HG02938 (cell line): Measurements from ENCODE around the gene TSKU.

Experiments
- ATAC-seq: cut with Tn5 transposase; IDR thresholded peaks from one replicate; pipeline ENCODE4 v1.9.1; 2021; ENCODE audit warnings: mild to moderate bottlenecking, moderate library complexity; ENCODE audit not compliant: unreplicated experiment

The TSKU gene

GRCh38 chr11:76752321-76753143 lies 30.6 kb upstream of the TSKU start:
- no peak for ATAC-seq

DNA sequence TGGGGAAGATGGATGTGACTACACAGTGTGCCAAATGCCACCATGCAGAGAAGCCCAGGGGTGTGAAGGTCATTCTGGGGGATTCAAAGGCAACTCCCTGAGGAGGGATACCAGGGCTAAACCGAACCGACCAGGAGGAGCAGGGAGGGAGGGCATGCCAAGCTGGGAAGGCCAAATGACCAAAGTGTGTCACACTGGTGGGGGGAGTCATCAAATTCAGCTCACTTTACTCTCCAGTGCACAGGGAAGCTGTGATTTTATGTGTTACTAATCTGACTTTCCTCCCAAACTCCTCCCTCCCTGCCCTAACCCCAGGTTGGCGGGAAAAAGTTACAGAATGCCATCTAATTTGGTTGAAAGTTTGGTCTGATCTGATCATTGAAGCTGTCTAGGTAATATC lies 29.7 kb upstream of the TSKU start:
- no peak for ATAC-seq

DNA sequence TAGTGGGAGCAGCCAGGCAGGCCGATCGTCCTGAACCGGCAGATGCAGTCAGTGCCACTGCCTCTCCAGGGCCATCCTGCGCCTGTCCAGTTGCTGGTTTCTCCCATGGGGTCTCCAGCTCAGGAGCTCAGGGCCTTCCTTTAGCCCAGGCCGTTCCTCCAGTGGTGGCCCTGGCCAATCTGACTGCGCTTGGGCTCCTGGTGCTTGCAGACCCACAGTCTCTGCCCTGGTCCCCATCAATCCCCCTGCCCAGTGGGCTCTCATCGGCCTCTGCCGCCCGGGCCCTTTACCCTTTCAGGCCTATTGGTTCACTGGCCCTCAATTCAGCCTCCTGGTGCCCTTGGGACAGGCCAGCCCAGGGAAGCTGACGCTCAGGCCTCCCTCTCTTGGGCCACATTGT lies 29.2 kb upstream of the TSKU start:
- no peak for ATAC-seq

DNA sequence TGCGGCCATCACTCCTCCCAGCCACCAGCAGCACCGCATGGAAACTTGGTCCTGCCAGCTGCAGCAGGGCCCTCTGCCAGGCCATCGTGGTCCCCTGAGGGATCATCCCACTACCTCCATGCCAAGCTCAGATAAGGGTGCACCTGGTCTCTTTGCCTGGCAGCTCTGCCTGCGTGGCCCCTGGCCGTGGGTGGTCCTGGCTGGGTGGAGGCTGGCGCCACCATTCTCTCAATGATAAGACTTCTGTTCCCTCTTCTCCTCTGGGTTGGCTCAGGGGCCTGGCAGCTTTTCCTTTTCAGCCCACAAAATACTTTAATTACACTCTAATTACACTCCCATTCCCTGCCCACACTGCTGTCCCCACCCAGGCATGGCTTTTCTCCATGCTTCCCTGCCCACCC lies 26.8 kb upstream of the TSKU start:
- no peak for ATAC-seq

DNA sequence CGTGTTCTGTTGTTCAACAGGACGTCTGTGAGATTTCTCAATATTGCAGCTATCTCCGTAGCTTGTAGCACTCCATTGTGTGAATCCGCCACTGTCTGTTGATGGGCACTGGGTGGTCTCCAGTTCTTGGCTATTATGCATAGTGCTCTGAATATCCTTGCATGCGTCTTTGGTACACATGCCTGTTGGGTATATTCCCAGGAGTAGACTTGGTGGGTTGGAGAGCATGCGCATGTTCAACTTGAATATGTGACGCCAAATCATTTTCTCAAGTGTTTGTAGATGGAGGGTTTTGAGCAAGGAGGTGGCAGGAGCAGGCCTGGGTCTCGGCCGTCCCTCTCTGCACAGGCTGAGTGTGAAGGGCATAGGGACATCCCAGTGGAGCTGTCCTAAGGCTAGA lies 24.8 kb upstream of the TSKU start:
- no peak for ATAC-seq

DNA sequence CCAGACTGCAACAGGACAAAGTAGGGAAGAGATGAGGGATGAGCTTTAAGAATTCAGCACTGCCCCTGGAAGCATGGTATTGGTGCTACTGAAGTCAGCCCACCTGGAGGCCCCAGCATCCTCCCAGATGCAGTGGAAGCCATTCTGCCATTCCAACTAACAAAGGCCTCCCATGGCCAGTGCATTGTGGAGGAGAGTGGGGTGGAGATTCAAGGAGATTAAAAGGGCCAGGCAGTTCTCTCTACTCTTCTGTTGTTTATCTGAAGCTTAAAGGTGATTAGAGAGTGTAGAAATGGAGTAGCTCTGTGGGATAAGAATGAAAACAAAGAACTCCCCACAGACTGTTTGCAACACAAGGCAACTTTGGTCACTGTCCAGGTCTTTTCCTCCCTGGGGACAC lies 24.1 kb upstream of the TSKU start:
- ATAC-seq: no peak

DNA sequence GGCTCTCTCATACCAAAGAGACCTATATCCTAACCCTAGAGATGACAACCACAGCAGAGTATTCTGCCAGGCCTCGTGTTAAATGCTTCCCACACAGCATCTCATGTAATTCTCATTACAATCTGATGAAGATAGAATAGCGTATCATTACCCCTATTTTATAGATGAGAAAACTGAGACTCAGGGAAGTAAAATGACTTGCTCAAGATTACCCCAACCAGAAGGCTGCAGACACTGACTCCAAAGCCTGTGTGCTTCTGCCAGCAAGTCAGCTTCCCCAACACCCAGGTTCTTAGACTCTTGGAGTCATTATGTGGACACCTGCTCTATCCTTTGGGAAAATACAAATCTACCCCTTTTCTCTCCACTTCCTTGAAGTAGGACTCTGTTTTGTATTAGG lies 23.6 kb upstream of the TSKU start:
- ATAC-seq: no peak

DNA sequence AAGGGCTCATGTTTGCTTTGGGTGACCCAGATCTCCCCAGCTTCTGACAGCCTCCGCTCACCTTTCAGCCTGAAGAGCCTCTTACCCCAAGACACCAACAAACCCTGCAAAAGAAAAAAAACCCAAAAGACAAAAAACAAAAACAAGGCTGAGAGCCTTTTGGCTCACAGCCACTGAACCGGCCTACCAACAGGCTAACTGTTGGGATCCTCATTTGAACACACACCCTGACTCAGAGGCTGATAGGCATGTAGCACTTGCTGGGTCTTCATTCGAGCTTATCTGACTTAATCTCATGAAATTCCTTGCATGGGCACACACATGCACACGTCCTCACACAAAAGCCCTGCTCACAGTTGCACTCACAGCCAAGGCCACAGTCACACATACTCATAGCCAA lies 22.9 kb upstream of the TSKU start:
- no peak for ATAC-seq

DNA sequence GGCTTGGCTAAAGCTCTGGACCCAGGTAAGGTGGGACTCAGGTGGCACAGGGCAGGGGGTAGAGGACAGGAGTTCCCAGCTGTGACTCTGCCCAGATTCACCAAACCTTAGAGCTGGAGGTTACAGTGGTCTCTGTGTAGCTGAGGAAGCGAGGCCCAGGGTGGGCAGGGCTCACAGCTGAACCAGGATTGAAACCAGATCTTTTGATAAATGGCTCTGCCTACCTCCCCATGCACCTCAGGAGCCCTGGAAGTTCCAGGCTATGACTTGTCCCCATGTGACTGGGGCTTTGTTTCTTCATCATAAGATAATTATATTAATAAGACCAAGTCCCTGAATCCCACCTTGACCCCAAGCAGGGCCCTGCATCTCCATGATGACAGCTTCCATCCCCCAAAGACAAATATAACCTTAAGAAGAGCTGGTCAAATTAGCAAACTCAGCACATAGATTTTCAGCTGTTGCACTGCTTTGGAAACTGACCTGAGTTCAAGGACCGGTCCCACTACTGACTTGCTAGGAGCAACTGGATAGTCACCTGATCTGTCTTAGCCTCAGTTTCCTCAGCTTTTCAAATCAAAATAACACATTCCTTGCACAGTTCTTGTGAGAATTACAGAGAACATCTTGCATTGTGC lies 21.3 kb upstream of the TSKU start:
- no peak for ATAC-seq

DNA sequence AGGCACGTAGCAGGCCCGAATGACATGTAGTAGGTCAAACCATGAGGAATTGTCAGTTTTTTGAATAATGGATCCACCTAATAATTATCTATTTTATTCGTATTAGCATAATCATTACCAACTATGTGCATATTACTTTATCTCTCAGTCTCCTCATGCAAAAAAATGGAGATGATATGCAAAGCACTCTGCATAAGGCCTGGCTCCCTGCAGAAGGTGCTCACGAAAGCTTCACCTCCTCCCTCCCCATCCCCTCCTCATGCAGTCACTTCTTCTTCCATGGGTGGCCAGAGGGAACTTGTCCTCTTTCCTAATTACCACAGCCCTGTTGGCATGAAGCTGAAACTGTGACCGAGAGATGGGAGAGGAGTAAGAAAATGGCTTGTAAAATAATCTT lies 20.8 kb upstream of the TSKU start:
- no peak for ATAC-seq

DNA sequence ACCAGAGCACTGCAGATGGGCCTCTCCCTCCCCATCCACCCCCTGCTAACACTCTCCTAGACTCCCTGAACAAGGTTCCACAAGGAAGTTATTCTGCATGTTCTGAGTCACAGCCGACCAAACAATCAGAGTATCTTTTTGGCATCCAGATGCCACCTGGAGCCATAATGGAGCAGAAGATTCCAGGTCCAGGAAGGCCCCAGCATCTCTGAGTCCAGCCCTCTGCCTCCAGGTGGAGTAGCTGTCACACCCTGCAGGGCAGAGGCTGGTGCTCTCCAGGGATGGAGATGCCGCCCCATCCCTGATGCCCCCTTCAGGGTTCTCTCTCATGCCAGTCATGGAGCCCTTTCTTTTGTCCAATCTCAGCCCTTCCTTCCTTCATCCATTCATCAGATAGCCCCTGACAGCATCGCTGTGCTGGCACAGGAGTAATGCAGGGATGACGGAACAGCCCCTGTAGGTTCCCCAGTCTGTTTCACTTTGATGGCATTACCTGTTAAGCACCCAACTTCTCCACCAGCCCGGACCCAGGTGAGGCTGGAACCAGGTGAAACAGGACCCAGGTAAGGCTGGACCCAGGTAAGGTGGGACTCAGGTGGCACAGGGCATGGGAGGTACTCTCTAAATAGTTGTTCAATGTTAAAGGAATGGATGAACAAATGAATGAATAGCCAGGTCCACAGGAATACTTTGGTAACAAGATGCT lies 20.1 kb upstream of the TSKU start:
- ATAC-seq: no peak

GRCh38 chr11:76763573-76764346 lies 19.4 kb upstream of the TSKU start:
- ATAC-seq: no peak

- no peak for ATAC-seq
These were observed 18.1 kb upstream of the TSKU start for GRCh38 chr11:76764941-76765665.

DNA sequence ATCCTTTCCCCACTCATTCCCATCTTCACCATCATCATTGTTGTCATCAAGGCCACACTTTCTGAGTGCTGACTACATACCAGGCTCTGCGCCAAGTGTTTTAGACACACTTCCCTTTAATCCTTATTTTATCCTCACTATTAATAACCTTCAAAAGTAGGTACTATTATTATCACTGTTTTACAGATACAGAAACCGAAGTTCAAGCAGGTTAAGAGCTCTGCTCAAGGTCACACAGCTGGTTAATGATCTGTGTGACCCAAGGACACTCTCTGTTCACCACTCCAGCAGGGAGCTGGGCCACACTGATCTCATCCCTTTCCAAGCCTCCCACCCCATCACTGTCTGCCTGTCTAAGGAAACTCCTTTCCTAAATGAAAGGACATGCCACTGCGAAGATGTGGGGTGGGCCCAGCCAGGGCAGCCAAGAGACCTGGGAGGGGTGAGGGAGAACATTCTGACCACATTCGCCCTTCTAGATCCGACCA lies 17.2 kb upstream of the TSKU start:
- ATAC-seq: no peak

DNA sequence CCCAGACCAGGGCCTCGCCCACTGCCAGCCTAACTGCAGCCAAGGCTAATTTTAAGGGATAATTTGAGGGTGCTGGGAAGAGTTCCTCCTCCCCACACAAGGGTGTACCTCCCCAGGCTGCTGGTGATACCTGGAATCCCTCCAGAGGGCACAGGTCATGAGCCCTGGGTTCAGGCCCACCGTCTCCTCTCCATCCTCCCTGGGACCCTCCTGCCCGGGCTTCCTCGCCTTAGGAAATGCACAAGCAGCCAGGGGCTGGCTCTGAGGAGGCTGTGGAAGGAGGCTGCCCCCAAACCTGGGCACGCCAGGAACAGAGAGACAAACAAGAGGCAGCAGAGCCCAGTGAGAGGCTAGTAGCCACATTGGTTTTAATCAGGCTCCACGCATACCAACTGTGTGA lies 16.6 kb upstream of the TSKU start:
- ATAC-seq: no peak

DNA sequence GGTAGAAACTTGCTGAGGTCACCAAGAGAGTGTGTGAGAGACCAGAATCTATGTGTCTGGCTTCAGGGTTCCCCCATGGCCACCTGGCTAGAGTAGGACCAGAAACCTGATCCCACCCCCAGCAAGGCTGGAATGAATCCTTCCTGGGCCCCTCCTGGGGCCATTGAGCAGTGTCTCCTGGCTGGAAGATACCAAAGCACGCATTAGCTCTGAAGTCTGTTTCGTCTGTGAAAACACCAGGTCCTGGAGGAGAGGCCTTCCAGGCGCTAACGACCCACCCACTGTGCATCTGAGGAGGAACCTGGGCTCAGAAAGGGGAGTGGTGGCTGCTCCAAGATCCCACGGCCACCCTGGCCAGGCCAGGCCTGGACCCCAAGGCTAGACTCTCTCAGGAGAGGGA lies 15.5 kb upstream of the TSKU start:
- ATAC-seq: no peak

DNA sequence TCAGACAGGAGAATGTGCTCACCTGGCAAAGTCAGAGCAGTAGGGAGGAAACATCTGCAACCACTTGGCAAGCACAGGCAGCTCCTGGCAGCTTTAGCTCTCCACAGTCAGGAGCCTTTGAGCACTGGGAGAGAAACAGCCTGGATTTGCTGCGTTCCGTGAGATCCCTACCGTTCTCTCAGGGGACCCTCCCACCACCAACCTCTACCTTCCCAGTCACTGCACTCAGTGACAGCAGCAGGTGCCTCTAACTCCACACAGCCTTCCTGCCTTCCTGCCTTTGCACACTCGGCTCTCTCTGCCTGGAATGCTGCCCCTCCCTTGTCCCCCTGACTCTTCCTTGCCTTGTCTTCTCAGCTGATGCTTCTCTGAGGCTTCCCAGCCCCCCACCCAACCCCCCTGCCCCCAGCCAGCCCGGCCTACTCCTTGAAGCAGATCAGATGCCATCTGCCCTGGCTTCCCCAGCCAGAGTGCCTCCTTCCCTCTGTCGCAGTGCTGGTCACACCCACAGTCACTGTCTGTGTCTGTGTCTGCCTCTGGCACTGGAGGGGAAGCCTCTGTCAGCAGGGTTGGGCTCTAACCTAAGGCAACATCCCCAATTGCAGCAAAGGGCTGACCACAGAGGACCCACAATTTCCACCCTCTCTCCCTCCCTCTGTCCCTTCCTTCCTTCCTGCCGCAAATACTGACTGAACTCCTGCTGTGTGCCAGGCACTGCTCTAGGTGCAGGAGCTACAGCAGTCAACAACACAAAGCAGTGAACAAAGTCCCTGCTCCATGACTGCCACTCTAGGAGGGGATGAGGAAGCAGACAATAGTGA lies 14.9 kb upstream of the TSKU start:
- no peak for ATAC-seq

DNA sequence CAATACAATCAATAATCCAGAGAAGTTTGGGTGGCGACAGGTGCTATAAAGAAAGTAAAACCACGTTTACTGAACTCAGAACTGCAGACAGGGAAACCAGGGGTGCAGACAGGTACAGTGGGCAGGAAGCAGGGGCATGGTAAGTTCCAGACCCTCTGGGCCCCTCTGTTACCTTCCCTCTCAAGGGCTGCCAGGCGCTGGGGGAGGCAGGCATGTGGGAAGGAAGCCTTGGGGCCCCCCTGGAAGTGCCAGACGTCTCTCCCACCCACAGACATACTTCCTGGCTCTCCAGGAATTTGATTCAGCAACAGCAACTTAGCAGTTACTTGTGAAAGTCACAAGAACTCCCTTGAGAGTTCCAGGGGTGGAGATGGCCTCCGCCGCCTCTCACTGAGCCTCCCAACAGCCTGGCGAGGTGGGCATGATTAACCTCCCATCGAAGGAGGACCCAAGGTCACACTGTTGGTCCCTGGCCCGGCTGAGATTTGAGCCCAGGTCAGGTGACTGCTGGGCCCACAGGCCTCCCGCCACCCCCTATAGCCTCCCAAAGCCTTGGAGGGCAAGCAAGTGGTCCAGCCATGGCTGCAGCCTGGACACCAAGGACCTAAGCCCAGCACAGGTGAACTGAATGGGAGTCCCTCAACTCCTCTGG lies 14.1 kb upstream of the TSKU start:
- no peak for ATAC-seq
